HG03342 (cell line): ENCODE measurements around the gene BCORL1.

Experiments used
- ATAC-seq: cut with Tn5 transposase; IDR thresholded peaks from one replicate; pipeline ENCODE4 v1.9.1; 2021; ENCODE audit warnings: mild to moderate bottlenecking, moderate library complexity; ENCODE audit not compliant: unreplicated experiment

Gene BCORL1

GRCh38 chrX:130091980-130092522, 109.6 kb downstream of the BCORL1 start:
- peak; percentile 99 for ATAC-seq

GRCh38 chrX:130093271-130093670, 110.8 kb downstream of the BCORL1 start:
- ATAC-seq = no peak

GRCh38 chrX:130094696-130095095, 112.3 kb downstream of the BCORL1 start:
- no peak for ATAC-seq

GRCh38 chrX:130095249-130096030, 113.0 kb downstream of the BCORL1 start:
- no peak for ATAC-seq

GRCh38 chrX:130097507-130098209, 115.2 kb downstream of the BCORL1 start:
- ATAC-seq = no peak

- ATAC-seq = no peak
Measured at GRCh38 chrX:130098210-130098552, 115.7 kb downstream of the BCORL1 start.

- ATAC-seq = no peak
Measured at GRCh38 chrX:130100180-130100579, 117.7 kb downstream of the BCORL1 start.

- ATAC-seq = no peak
Measured at GRCh38 chrX:130103605-130104004, 121.2 kb downstream of the BCORL1 start.

- ATAC-seq = no peak
Measured at GRCh38 chrX:130105244-130105643, 122.8 kb downstream of the BCORL1 start.

- no peak for ATAC-seq
Measured at GRCh38 chrX:130106071-130106470, 123.6 kb downstream of the BCORL1 start.
